Left forelimb (tissue), 1 donor: Measurements from ENCODE around the gene GNB5.

Experiments
- DNase-seq: peaks from one replicate; pipeline ENCODE4 v3.0.0-alpha.2; 2018; ENCODE audit warnings: low spot score

The GNB5 gene

DNA sequence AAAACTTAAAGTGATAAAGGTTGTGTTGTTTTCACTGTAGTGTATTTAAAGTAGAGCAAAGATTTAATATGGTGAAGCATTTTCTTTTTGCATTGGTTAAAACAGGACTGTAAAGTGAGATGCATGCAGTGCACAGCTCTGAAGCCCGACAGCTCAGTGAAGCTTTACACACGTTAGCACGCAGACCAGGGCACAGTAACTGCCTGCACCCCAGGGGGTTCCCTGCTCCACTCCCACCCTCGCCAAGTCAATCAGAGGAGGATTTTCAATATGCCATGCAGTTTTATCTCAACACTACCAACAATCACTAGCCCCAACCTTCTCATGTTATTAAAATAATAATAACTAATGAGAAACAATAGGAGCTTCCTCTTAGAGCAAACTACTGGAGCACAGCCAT, 50.5 kb downstream of the GNB5 start:
- no peak for DNase-seq

- no peak for DNase-seq
Observed at GRCh38 chr15:52139599-52140462, 51.4 kb downstream of the GNB5 start.

DNA sequence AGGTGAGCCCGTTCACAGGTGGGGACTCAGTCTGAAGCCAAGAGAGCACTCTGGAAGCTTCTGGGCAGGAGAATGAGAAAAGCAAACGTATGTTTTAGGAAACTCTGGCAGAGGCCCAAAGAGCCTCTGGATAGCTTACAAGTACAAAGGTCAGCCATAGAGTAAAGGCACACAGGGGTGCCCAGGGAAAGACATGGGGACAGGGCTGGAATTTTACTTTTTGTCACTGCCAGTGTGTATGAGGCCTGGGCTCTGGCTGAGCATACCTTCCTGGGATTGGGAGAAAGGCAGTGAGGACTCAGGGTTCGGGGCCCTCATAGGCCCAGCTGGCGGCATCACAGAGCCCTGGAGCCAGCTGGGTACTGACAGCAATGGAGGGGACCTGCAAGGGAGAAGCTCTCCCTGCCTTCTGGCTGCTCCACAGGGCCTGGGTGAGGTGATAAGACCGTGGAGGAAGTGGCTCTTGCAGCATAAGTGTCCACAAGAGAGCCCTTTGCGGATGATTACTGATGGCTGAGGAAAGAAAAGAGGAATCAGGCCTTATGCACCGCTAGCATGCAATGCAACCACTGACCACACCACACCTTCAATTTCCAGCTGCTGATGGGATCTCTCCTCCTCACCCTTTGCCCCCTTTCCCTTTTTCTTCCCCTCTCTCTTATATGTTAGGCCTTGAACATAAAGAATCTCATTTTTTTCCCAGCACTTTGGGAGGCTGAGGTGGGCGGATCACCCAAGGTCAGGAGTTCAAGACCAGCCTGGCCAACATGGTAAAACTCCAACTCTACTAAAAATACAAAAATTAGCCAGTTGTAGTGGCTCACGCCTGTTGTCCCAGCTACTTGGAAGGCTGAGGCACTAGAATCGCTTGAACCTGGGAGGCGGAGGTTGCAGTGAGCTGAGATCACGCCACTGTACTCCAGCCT, 53.5 kb downstream of the GNB5 start:
- DNase-seq = no peak

- DNase-seq = no peak
Observed at GRCh38 chr15:52136442-52136980, 54.7 kb downstream of the GNB5 start.

- DNase-seq = no peak
Observed at GRCh38 chr15:52134502-52135144, 56.6 kb downstream of the GNB5 start.

- no peak for DNase-seq
Observed at GRCh38 chr15:52133510-52134220, 57.5 kb downstream of the GNB5 start.

DNA sequence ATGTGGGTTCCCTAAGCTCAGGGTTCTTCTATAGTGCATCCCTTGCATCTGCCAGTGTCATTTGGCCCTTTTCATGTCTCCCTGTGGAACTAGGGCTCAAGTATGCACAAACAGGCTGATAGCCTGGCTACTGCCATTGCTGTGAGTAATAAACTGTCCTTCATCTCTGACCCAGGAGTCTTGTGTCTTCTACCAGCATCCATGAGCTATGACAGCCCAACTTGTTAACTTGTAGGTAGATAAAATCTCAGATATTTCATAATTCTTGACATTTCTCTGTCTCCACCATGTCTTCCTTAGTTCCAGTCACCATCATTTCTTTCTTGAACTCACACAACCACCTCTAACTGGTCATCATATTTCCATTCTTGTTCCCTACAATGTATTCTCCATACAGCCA, 59.1 kb downstream of the GNB5 start:
- no peak for DNase-seq

DNA sequence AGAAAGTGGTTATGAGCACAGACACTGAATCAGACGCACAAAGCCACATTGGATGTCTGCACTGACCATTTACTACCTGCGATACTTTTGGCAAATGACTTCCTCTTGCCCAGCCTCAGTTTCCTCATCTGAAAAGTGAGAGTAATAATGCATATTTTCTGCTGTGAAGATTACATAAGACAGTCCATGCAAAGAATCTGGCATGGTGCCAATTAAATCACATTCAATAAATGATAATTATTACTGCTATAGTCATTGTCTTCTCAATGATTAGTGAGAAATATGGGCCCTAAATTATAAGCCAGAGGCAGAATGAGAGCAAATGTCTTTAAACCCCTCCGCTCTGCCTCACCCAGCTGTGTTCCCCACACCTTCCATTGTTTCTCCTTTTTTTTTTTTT, 62.6 kb downstream of the GNB5 start:
- DNase-seq = no peak

GRCh38 chr15:52124270-52124880, 66.8 kb downstream of the GNB5 start:
- no peak for DNase-seq

DNA sequence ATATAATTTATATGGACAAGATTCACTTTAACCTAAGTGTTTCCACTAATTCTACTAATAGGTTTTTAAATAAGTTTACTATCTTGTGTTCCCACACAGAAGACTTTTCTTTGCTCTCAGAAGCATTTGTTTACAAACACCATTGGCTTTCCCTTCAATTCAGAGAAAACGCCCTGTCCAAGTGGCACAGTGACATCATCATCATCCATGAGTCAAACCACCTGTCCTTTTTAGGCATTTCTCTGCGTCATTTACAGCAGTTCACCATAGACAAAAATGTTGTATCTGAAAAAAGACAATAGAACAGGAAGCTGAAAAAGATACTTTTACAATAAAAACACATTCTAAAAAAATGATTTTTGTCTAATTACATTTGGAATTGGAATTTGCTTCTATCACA, 69.3 kb downstream of the GNB5 start:
- DNase-seq = no peak

DNA sequence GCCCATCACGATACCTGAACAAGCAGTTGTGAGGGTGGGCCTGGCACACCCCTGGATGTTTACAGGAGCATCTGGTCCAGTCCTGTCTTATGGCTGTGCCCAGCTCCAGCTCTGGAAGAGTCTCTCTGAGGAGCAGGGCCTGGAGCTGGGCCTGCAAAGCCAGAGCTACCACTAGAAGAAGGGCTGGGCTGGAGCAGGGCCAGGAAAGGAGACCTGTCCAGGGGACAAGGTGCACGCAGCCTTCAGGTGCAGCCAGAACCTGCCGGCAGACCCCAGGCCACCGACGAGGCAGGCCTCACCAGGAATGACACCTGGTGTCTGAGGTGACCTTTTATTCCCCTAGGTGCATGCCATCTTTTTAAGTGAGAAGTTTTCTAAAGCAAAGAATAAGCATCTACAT, 70.2 kb downstream of the GNB5 start:
- DNase-seq = no peak

GRCh38 chr15:52120488-52120887, 70.7 kb downstream of the GNB5 start:
- DNase-seq = no peak

DNA sequence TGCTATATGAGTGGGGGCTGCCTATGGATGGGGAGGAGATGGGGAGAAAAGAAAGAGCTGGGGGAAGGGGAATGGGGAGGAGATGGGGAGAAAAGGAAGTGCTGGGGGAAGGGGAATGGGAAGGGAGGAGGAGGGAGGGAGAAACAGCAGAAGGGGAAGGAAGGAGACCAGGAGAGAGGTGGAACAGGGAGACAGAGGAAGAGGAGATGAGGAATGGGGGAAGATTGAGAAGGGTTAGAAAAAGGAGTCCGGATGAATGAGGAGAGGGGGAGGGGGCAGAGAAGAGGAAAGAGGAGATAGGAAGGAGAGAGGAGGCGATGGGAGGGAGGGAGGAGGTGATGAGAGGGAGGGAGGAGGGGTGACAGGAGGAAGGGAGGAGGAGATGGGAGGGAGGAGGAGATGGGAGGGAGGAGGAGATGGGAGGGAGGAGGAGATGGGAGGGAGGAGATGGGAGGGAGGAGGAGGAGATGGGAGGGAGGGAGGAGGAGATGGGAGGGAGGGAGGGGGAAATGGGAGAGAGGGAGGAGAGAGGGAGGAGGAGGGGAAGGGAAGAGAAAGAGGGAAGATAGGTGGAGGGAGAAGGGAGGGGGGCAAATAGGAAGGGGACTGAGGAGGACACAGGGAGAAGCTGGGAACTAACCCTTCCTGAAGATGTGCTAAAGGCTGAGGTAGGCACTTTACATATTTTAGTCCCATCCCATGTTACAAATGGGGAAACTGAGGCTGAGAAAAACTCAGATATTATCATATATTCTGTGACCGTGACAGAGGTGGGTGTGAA, 72.0 kb downstream of the GNB5 start:
- DNase-seq = no peak

DNA sequence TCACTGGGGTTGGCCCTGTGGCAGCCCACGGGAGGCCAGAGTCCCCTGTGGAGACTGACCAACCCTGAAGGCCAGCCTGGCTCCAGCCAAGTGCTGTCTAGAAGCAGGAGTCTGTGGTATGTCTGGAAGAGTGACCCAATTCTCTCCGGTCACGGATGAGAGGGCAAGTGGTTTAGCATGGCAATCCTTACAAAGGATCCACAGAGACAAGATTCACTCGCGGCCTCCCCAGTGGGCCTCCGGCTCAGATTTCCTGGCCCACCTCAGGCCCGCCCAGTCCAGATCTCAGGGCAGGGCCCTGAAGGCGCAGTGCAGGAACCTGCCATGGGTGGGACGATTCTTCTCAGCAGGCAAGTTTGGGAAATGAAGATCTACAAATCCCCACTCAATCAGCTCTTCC, 73.6 kb downstream of the GNB5 start:
- no peak for DNase-seq

DNA sequence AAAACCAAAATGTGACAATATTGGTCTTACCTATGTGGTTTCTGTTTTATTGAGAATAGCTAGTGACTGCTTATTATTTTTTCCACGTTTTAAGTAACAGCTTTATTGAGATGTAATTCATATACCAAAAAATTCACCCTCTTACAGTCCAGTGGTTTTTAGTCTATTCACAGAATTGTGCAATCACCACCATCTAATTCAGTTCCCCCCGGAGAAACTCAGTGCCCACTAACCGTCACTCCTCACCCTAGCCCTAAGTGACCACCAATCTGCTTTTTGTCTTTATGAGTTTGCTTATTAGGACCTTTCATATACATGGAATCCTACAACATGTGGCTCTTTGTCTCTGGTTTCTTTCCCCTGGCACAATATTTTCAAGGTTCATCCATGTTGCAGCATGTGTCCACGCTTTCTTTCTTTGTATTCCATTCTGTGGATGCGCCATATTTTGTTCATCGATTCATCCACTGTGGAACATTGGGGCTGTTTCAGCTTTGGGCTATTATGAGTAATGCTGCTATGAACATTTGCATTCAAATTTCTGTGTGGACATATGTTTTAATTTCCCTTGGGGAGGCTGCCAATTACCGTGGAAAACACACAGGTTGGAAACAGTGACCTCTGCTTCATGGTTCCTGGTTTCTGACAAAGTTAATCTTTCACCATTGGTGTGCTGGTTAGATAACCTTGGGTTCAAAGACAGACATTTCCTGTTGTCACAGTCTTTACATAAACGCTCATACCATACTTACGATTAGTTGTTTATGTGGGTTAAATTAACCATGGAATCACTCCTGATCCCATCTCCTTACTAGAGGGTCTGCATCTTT, 75.4 kb downstream of the GNB5 start:
- no peak for DNase-seq

- DNase-seq = no peak
Observed at GRCh38 chr15:52114261-52115055, 76.7 kb downstream of the GNB5 start.

DNA sequence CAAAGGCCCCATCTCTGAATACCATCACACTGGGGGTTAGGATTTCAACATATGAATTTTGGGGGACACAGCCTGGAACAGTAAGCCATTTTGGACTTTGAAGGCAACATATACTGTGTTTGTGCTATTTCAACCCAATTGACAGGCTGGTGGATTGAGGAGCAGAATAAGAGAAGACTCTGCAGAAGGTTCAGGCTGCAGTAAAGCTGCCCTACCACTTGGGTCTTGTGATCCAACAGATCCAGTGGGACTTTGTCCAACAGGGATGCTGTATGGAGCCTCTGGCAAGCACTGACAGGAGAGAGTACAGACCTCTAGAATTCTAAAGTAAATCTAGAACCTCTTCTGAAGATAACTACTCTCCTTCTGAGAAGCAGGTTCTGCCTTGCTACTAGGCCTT, 77.5 kb downstream of the GNB5 start:
- no peak for DNase-seq

DNA sequence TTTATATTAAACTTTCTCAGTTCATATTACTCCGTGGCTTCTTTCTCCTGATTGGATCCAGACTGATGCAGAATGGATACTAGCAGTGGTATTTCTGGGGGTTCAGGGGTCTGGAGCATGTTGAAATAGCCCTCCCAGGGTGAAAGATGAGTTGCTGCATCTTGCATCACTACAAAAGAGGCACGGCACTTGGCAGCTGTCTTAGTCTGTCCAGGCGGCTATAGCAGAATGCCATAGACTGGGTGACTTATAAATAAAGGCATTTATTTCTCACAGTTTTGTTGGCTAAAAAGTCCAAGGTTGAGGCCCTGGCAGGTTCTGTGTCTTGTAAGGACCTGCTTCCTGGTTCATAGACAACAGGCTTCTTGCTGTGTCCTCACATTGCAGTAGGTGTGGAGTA, 78.0 kb downstream of the GNB5 start:
- DNase-seq = no peak
